ENCODE data around the gene MPP4. TPM values are rescaled to one million over a fixed set of nuclear protein-coding genes. Genes with fewer than 3 reads are reported as not detected.

MPP4 gene
- total RNA-seq, 1 experiment from 2014 or later = not detected

DNA sequence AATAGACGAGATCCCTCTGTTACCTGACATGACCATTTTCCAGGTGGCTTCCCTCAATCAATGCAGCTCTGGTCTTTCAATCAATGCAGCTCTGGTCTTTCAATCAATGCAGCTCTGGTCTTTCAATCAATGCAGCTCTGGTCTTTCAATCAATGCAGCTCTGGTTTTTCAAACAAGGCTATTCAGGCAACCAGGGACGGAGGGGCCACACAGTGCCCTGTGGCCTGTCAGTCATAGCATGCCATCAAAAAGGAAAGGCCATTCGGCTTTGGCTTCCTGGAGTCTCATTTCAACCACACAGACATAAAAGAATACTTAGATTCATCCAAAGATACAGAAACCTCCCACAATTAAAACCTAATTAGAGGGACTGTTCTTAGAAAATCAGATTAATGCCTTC, 13.3 kb downstream of the MPP4 start:
- Histone ChIP-seq H2BK120ac (ENCODE audit: low read depth, low read length, poor library complexity, severe bottlenecking) (no peak overlapping the region), H4K8ac (replicated peaks; ENCODE audit: insufficient read length, low read depth, low read length) (no peak overlapping the region), H3K79me2 (ENCODE audit: insufficient read depth, low read length) (no peaks in the 10 kb centered on the region), H3K14ac (ENCODE audit: insufficient read depth, low read length) (no peak overlapping the region), H4K20me1 (ENCODE audit: control insufficient read depth, insufficient read depth, insufficient read length) (no peaks in the 10 kb centered on the region), H3K18ac (ENCODE audit: insufficient read length, low read depth, low read length) (no peak overlapping the region), H2BK15ac (ENCODE audit: low read depth, low read length) (no peak overlapping the region), H2BK20ac (ENCODE audit: low read depth, low read length, poor library complexity, severe bottlenecking) (no peak overlapping the region), H4K5ac (ENCODE audit: insufficient read length, low read depth, low read length) (no peak overlapping the region), H2AFZ (ENCODE audit: low read length) (no peak overlapping the region), H2BK5ac (ENCODE audit: insufficient read length, low read length) (no peak overlapping the region), H3K27ac (ENCODE audit: insufficient read length, low read depth, low read length) (no peak overlapping the region), H3T11ph (ENCODE audit: low read length) (no peak overlapping the region), H4K91ac (ENCODE audit: insufficient read length, low read depth, low read length) (no peak overlapping the region), H3K23ac (ENCODE audit: insufficient read length, low read depth, low read length) (no peak overlapping the region), H3K9ac (ENCODE audit: extremely low read depth, insufficient read length, low read length) (no peak overlapping the region), H3K4me2 (ENCODE audit: insufficient read depth, insufficient read length, low read length) (no peak overlapping the region), H3K27me3 (ENCODE audit: insufficient read depth, low read length) (no peaks in the 10 kb centered on the region), H3K23me2 (ENCODE audit: insufficient read length, low read depth, low read length, poor library complexity, severe bottlenecking) (no peaks in the 10 kb centered on the region), H2BK12ac (ENCODE audit: insufficient read length, low read depth, low read length) (no peak overlapping the region), H2AK5ac (ENCODE audit: insufficient read length, low read length) (no peak overlapping the region), H3K79me1 (ENCODE audit: insufficient read depth, low read depth, low read length, poor library complexity, severe bottlenecking) (no peaks in the 10 kb centered on the region), H3K9me3 (ENCODE audit: control insufficient read depth, low read depth, low read length) (no peaks in the 10 kb centered on the region), H3K4ac (ENCODE audit: low read depth, low read length) (no peak overlapping the region), H3K56ac (ENCODE audit: insufficient read length, low read depth, low read length) (no peak overlapping the region), H3K4me1 (ENCODE audit: insufficient read depth, low read length) (no peaks in the 10 kb centered on the region)
- no peak for DNase-seq
- TF ChIP-seq, protein P1, sequence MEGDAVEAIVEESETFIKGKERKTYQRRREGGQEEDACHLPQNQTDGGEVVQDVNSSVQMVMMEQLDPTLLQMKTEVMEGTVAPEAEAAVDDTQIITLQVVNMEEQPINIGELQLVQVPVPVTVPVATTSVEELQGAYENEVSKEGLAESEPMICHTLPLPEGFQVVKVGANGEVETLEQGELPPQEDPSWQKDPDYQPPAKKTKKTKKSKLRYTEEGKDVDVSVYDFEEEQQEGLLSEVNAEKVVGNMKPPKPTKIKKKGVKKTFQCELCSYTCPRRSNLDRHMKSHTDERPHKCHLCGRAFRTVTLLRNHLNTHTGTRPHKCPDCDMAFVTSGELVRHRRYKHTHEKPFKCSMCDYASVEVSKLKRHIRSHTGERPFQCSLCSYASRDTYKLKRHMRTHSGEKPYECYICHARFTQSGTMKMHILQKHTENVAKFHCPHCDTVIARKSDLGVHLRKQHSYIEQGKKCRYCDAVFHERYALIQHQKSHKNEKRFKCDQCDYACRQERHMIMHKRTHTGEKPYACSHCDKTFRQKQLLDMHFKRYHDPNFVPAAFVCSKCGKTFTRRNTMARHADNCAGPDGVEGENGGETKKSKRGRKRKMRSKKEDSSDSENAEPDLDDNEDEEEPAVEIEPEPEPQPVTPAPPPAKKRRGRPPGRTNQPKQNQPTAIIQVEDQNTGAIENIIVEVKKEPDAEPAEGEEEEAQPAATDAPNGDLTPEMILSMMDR (conservative IDR thresholded peaks at IDR 0.05) = no peak
- Mint-ChIP-seq H3K27me3 (ENCODE audit: low read depth) (peaks cover 3% of the 10 kb centered on the region), H3K36me3 (ENCODE audit: insufficient read depth in 1 of 3, low read depth in 3 of 3) (no peaks in the 10 kb centered on the region), H3K4me1 (peaks cover 0 to 2% of the 10 kb centered on the region in 2 experiments; a peak in 1 of 4 replicates), H3K4me3 (no peak overlapping the region), H3K27ac (no peak overlapping the region), H3K9me3 (no peaks in the 10 kb centered on the region)
- WGBS (ENCODE audit: extremely low coverage, insufficient read length, low lambda C conversion rate) = no CpG with 5 or more reads among the region's 3 CpGs
